Measurements from ENCODE around the gene FAT2.
"Not testable (repeated sequence)": the region's sequence is repeated elsewhere in the genome, so short reads cannot be mapped to it uniquely, and the experiment has no call there.

Gene FAT2

GRCh38 chr5:151580239-151580638 is 10.9 kb downstream of the FAT2 start:
- DNase-seq = no peak

- not testable (repeated sequence) for DNase-seq
Measured at GRCh38 chr5:151579146-151579545, 12.0 kb downstream of the FAT2 start.

- DNase-seq = no peak
Measured at GRCh38 chr5:151578326-151579025, 12.7 kb downstream of the FAT2 start.

- no peak for DNase-seq
Measured at GRCh38 chr5:151577566-151577965, 13.6 kb downstream of the FAT2 start.

GRCh38 chr5:151574444-151574996 is 16.6 kb downstream of the FAT2 start:
- no peak for DNase-seq

- no peak for DNase-seq
Measured at GRCh38 chr5:151572657-151573368, 18.3 kb downstream of the FAT2 start.

- no peak for DNase-seq
Measured at GRCh38 chr5:151571270-151572173, 19.6 kb downstream of the FAT2 start.

GRCh38 chr5:151570512-151571269 is 20.4 kb downstream of the FAT2 start:
- DNase-seq = peak; percentile 15

- DNase-seq = no peak
Measured at GRCh38 chr5:151570058-151570457, 21.1 kb downstream of the FAT2 start.

- DNase-seq = no peak
Measured at GRCh38 chr5:151569132-151570046, 21.7 kb downstream of the FAT2 start.

GRCh38 chr5:151568036-151568435 is 23.1 kb downstream of the FAT2 start:
- no peak for DNase-seq

GRCh38 chr5:151565971-151566370 is 25.2 kb downstream of the FAT2 start:
- DNase-seq = no peak

GRCh38 chr5:151562019-151562707 is 29.0 kb downstream of the FAT2 start:
- DNase-seq = no peak

GRCh38 chr5:151557951-151558350 is 33.2 kb downstream of the FAT2 start:
- DNase-seq = no peak

- DNase-seq = no peak
Measured at GRCh38 chr5:151557466-151557865, 33.7 kb downstream of the FAT2 start.

- no peak for DNase-seq
Measured at GRCh38 chr5:151556806-151557205, 34.3 kb downstream of the FAT2 start.

GRCh38 chr5:151555760-151556576 is 35.2 kb downstream of the FAT2 start:
- no peak for DNase-seq

GRCh38 chr5:151553695-151554094 is 37.4 kb downstream of the FAT2 start:
- no peak for DNase-seq

- DNase-seq = no peak
Measured at GRCh38 chr5:151553130-151553670, 37.9 kb downstream of the FAT2 start.
